CD8-positive, alpha-beta memory T cell (primary cell): ENCODE measurements around the gene IMPA2. TPM values are rescaled to one million over a fixed set of nuclear protein-coding genes. Genes with fewer than 3 reads are reported as not detected.

Experiments
- CTCF ChIA-PET: fragments of 350-600 bp; sonication (Branson Sonifier 250); formaldehyde crosslinking; loops from one replicate; lab custom pipeline; 2021; ENCODE audit warnings: antibody characterized with exemption; lab: Charles Lee
- POLR2A ChIA-PET: fragments of 350-600 bp; sonication (Branson Sonifier 250); formaldehyde crosslinking; loops from one replicate; lab custom pipeline; 2021; ENCODE audit warnings: antibody characterized with exemption; lab: Charles Lee
- DNase-seq, 5 donors: peaks; one replicate each; pipeline versions ENCODE4 v3.0.0 to v3.0.0-alpha.2; 2020 to 2022; ENCODE audit warnings: mixed read lengths in 1 of 5
- H3K27ac ChIP-seq: one replicate; pipeline ENCODE4 v1.7.0; 2013; ENCODE audit warnings: low read depth, mild to moderate bottlenecking, low read length, moderate library complexity
- H3K27me3 ChIP-seq: 2 replicates; pipeline ENCODE4 v1.7.0; 2013; ENCODE audit warnings: low read length, mild to moderate bottlenecking; ENCODE audit not compliant: insufficient read depth, poor library complexity, severe bottlenecking
- H3K36me3 ChIP-seq: 2 replicates; pipeline ENCODE4 v1.7.0; 2013; ENCODE audit warnings: mild to moderate bottlenecking, low read length, moderate library complexity; ENCODE audit not compliant: insufficient read depth
- H3K4me1 ChIP-seq: 2 replicates; pipeline ENCODE4 v1.7.0; 2013; ENCODE audit warnings: mild to moderate bottlenecking, low read length, moderate library complexity; ENCODE audit not compliant: insufficient read depth
- H3K4me3 ChIP-seq: 2 replicates; pipeline ENCODE4 v1.7.0; 2013; ENCODE audit warnings: mild to moderate bottlenecking, low read length
- H3K9me3 ChIP-seq: 2 replicates; pipeline ENCODE4 v1.7.0; 2013; ENCODE audit warnings: mild to moderate bottlenecking, low read length
- H3K27ac Mint-ChIP-seq, 8 donors: one replicate each; pipeline ENCODE4 v1.8.0; 2020 to 2021; ENCODE audit warnings: mixed read lengths in 8 of 8, mild to moderate bottlenecking in 6 of 8, inconsistent platforms in 3 of 8, moderate library complexity in 3 of 8
- H3K27me3 Mint-ChIP-seq, 2 donors: one replicate each; pipeline ENCODE4 v1.8.0; 2020 to 2021; ENCODE audit warnings: mixed read lengths in 2 of 2, mild to moderate bottlenecking in 1 of 2, moderate library complexity in 1 of 2
- H3K36me3 Mint-ChIP-seq, 3 donors: one replicate each; pipeline ENCODE4 v1.8.0; 2020 to 2021; ENCODE audit warnings: mixed read lengths in 3 of 3, inconsistent platforms in 1 of 3, mild to moderate bottlenecking in 1 of 3
- H3K4me1 Mint-ChIP-seq, 3 donors: one replicate each; pipeline ENCODE4 v1.8.0; 2020 to 2021; ENCODE audit warnings: mixed read lengths in 3 of 3, inconsistent platforms in 1 of 3, mild to moderate bottlenecking in 1 of 3
- H3K4me3 Mint-ChIP-seq, 7 donors: one replicate each; pipeline ENCODE4 v1.8.0; 2020 to 2021; ENCODE audit warnings: mixed read lengths in 7 of 7, mild to moderate bottlenecking in 6 of 7, moderate library complexity in 4 of 7, inconsistent platforms in 2 of 7
- H3K9me3 Mint-ChIP-seq, 5 donors: one replicate each; pipeline ENCODE4 v1.8.0; 2020 to 2022; ENCODE audit warnings: mixed read lengths in 5 of 5, mild to moderate bottlenecking in 3 of 5, moderate library complexity in 2 of 5, inconsistent platforms in 1 of 5
- polyA plus RNA-seq: library from polyadenylated mRNA; unstranded; fragments of 300-500 nt; fragmentation: Illumina TruSeq; gene quantifications from one replicate; pipeline ENCODE4 v1.2.3, GENCODE V29; 2021
- total RNA-seq, 2 experiments: library from RNA; stranded (reverse); gene quantifications; one replicate each; pipeline ENCODE4 v1.2.3, GENCODE V29; 2021

IMPA2 gene
- total and polyA plus RNA-seq, 3 experiments from 2014 or later = 6.2 to 14.0 (median 13.3) TPM

DNA sequence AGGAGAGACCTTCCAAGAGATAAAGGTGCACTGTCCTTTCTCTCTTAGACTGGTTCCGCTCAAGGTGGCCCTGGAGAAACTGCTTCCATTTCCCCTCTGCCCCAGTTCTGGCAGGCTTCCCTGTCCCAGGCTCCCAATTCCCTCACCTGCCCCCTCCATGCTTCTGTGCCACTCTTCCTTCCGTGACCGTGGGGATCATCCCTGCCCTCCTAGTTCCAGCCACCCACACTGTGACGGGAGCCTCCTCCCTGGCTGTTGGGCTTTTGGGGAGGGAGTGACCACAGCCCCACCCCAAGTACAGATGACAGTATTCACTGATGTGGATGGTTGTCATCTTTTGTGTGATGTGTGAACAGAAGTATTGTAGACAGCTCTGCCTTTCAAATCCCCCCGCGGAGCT lies 2.8 kb downstream of the IMPA2 start:
- ChIA-PET CTCF (interaction anchor here (0.6 to 4.9 kb wide), 3 partner anchors 8 to 50 kb away, joined by 3 to 30 read pairs (median 4); no protein-coding TSS in a partner anchor), POLR2A (interaction anchor here (0.7 kb wide), 1 partner anchor 134 kb away, joined by 4 read pairs; no protein-coding TSS in a partner anchor)
- Mint-ChIP-seq H3K27me3 (no peaks in the 10 kb centered on the region), H3K4me3 (no peak overlapping the region), H3K36me3 (peaks cover 0 to 7% (median 0%) of the 10 kb centered on the region in 3 donors), H3K9me3 (no peaks in the 10 kb centered on the region), H3K4me1 (peaks cover 11 to 16% (median 14%) of the 10 kb centered on the region in 3 donors), H3K27ac (no peak overlapping the region)
- Histone ChIP-seq H3K27me3 (no peaks in the 10 kb centered on the region), H3K36me3 (no peaks in the 10 kb centered on the region), H3K4me1 (peaks cover 12% of the 10 kb centered on the region), H3K4me3 (no peak overlapping the region), H3K27ac (no peak overlapping the region), H3K9me3 (no peaks in the 10 kb centered on the region)
- no peak for DNase-seq

GRCh38 chr18:11985586-11985985 lies 4.3 kb downstream of the IMPA2 start:
- Mint-ChIP-seq H3K4me3 (no peak overlapping the region), H3K36me3 (peaks cover 0 to 4% (median 0%) of the 10 kb centered on the region in 3 donors), H3K27me3 (no peaks in the 10 kb centered on the region), H3K4me1 (peaks cover 5 to 10% (median 7%) of the 10 kb centered on the region in 3 donors), H3K9me3 (no peaks in the 10 kb centered on the region), H3K27ac (no peak overlapping the region)
- no peaks in the 10 kb centered on the region for H3K36me3 ChIP-seq
- H3K4me3 ChIP-seq = no peak overlapping the region
- no peak for DNase-seq
- ChIA-PET POLR2A (no interaction called here), CTCF (no interaction called here)
- peaks cover 7% of the 10 kb centered on the region for H3K4me1 ChIP-seq
- no peak overlapping the region for H3K27ac ChIP-seq
- H3K9me3 ChIP-seq = no peaks in the 10 kb centered on the region
- no peaks in the 10 kb centered on the region for H3K27me3 ChIP-seq

DNA sequence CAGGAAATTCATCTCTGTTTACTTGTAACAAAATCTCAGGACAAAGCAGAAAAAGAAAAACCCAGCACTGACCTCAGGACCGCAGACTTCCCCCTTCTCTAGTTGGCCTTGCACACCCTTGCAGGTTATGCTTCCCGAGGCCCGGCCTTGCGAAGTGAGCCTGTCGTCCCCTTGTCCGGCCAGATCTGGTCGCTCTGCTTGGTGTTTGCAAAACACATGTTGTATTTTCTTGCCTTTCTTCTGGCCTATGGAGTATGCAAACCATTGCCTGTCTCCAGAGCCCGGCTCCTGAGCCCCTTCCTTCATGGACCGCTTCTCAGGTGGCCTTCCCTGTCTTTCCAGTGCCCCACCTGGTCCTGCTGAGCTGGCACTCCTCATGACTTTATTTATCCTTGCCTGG lies 4.8 kb downstream of the IMPA2 start:
- no peaks in the 10 kb centered on the region for H3K9me3 Mint-ChIP-seq
- no peak for DNase-seq
- H3K36me3 ChIP-seq = no peaks in the 10 kb centered on the region
- no peaks in the 10 kb centered on the region for H3K27me3 Mint-ChIP-seq
- no peaks in the 10 kb centered on the region for H3K27me3 ChIP-seq
- peak overlapping the region in 1 of 8 donors; percentile 33 for H3K27ac Mint-ChIP-seq
- peaks cover 7% of the 10 kb centered on the region for H3K4me1 ChIP-seq
- peak overlapping the region in 1 of 7 donors; percentile 34 for H3K4me3 Mint-ChIP-seq
- peaks cover 0 to under 1% (median 0%) of the 10 kb centered on the region in 3 donors for H3K36me3 Mint-ChIP-seq
- ChIA-PET CTCF (no interaction called here), POLR2A (no interaction called here)
- H3K9me3 ChIP-seq = no peaks in the 10 kb centered on the region
- no peak overlapping the region for H3K4me3 ChIP-seq
- peaks cover 5 to 10% (median 7%) of the 10 kb centered on the region in 3 donors for H3K4me1 Mint-ChIP-seq
- H3K27ac ChIP-seq = no peak overlapping the region

GRCh38 chr18:11987527-11987926 lies 6.2 kb downstream of the IMPA2 start:
- POLR2A ChIA-PET = no interaction called here

DNA sequence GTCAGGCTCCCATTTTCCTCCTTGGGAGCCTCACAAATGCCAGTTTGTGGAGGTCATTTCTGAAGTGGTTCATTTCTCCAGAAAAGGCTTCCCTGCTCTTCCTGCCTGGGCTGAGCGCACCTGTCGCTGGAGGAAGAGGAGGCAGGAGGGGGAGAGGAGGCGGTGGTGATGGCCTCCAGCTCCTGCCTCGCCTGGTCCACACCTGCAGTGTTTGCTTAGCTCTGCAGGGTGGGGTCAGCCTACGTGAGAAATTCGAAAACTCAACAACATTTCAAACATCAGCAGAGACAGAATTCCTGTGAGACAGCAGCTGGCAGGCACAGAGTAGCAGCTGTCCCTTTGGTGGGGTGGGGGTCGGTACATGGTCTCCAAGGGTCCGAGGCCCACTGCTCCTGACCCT lies 7.9 kb downstream of the IMPA2 start:
- peaks cover 0 to 2% of the 10 kb centered on the region in 2 donors for H3K27me3 Mint-ChIP-seq
- H3K9me3 Mint-ChIP-seq = no peaks in the 10 kb centered on the region
- ChIA-PET POLR2A (no interaction called here), CTCF (interaction anchor here (1.8 kb wide), 1 partner anchor 51 kb away, joined by 5 read pairs; no protein-coding TSS in a partner anchor)
- no peak for DNase-seq
- Histone ChIP-seq H3K36me3 (no peaks in the 10 kb centered on the region), H3K27me3 (no peaks in the 10 kb centered on the region), H3K9me3 (no peaks in the 10 kb centered on the region), H3K4me3 (no peak overlapping the region), H3K27ac (no peak overlapping the region), H3K4me1 (no peaks in the 10 kb centered on the region)
- no peaks in the 10 kb centered on the region for H3K36me3 Mint-ChIP-seq
- H3K4me3 Mint-ChIP-seq = no peak overlapping the region
- H3K27ac Mint-ChIP-seq = no peak overlapping the region
- no peaks in the 10 kb centered on the region for H3K4me1 Mint-ChIP-seq

More at GRCh38 chr18:11987527-11987926, 6.2 kb downstream of the IMPA2 start:
- Mint-ChIP-seq H3K4me1 (peaks cover 0 to 3% (median 0%) of the 10 kb centered on the region in 3 donors), H3K36me3 (no peaks in the 10 kb centered on the region), H3K4me3 (no peak overlapping the region), H3K9me3 (no peaks in the 10 kb centered on the region), H3K27ac (no peak overlapping the region), H3K27me3 (no peaks in the 10 kb centered on the region)
- DNase-seq = no peak
- no peaks in the 10 kb centered on the region for H3K9me3 ChIP-seq
- no peaks in the 10 kb centered on the region for H3K4me1 ChIP-seq
- no peaks in the 10 kb centered on the region for H3K36me3 ChIP-seq
- no peak overlapping the region for H3K4me3 ChIP-seq
- CTCF ChIA-PET = no interaction called here
- H3K27me3 ChIP-seq = no peaks in the 10 kb centered on the region
- H3K27ac ChIP-seq = no peak overlapping the region

GRCh38 chr18:11989966-11990380 lies 8.7 kb downstream of the IMPA2 start:
- Mint-ChIP-seq H3K4me1 (peaks cover 0 to under 1% (median 0%) of the 10 kb centered on the region in 3 donors), H3K9me3 (no peaks in the 10 kb centered on the region), H3K36me3 (no peaks in the 10 kb centered on the region), H3K27ac (no peak overlapping the region), H3K27me3 (peaks cover 0 to 2% of the 10 kb centered on the region in 2 donors), H3K4me3 (no peak overlapping the region)
- H3K9me3 ChIP-seq = no peaks in the 10 kb centered on the region
- H3K36me3 ChIP-seq = no peaks in the 10 kb centered on the region
- ChIA-PET CTCF (interaction anchor here (1.8 kb wide), 1 partner anchor 52 kb away, joined by 5 read pairs; no protein-coding TSS in a partner anchor), POLR2A (no interaction called here)
- no peak overlapping the region for H3K4me3 ChIP-seq
- no peaks in the 10 kb centered on the region for H3K4me1 ChIP-seq
- H3K27me3 ChIP-seq = no peaks in the 10 kb centered on the region
- H3K27ac ChIP-seq = no peak overlapping the region
- no peak for DNase-seq

DNA sequence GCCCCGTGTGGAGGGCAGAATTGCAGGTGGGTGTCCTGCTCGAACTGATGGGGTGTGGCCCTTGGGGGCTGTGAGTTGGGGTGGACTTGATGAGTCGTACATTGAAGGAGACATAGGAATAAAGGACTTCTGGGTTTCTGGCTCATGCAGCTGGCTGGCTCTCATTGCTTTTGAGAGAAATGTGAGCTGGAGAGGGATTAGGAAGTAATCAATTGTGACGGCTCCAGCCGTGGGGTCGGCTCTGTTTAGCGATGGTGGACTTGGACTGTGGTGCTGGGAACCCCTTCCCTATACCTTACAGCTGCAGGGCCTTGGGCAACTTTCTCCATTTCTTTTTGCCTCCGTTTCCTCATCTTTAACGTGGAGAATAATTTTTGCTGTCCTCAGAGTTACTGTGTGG lies 9.2 kb downstream of the IMPA2 start:
- H3K27ac Mint-ChIP-seq = no peak overlapping the region
- Histone ChIP-seq H3K4me1 (peaks cover under 1% of the 10 kb centered on the region), H3K36me3 (no peaks in the 10 kb centered on the region), H3K27ac (no peak overlapping the region), H3K27me3 (no peaks in the 10 kb centered on the region), H3K9me3 (no peaks in the 10 kb centered on the region), H3K4me3 (no peak overlapping the region)
- peaks cover 4 to 6% (median 4%) of the 10 kb centered on the region in 3 donors for H3K4me1 Mint-ChIP-seq
- CTCF ChIA-PET = interaction anchor here (10.1 kb wide), 1 partner anchor 54 kb away, joined by 245 read pairs; no protein-coding TSS in a partner anchor
- no peaks in the 10 kb centered on the region for H3K36me3 Mint-ChIP-seq
- H3K4me3 Mint-ChIP-seq = no peak overlapping the region
- DNase-seq = no peak
- POLR2A ChIA-PET = no interaction called here
- no peaks in the 10 kb centered on the region for H3K9me3 Mint-ChIP-seq
- H3K27me3 Mint-ChIP-seq = peaks cover 0 to 2% of the 10 kb centered on the region in 2 donors

GRCh38 chr18:11991021-11991795 lies 9.9 kb downstream of the IMPA2 start:
- no peaks in the 10 kb centered on the region for H3K27me3 ChIP-seq
- CTCF ChIA-PET = interaction anchor here (1.0 to 10.1 kb wide), 2 partner anchors 36 to 54 kb away, joined by 3 to 245 read pairs; no protein-coding TSS in a partner anchor
- no peaks in the 10 kb centered on the region for H3K9me3 Mint-ChIP-seq

More at GRCh38 chr18:11991021-11991795, 9.9 kb downstream of the IMPA2 start:
- no peaks in the 10 kb centered on the region for H3K36me3 ChIP-seq
- Mint-ChIP-seq H3K4me3 (no peak overlapping the region), H3K4me1 (peaks cover 8 to 12% (median 10%) of the 10 kb centered on the region in 3 donors), H3K27ac (peak overlapping the region in 1 of 8 donors; percentile 28), H3K36me3 (no peaks in the 10 kb centered on the region), H3K27me3 (peaks cover 0 to 2% of the 10 kb centered on the region in 2 donors)
- no peak overlapping the region for H3K27ac ChIP-seq
- no peak for DNase-seq
- no peak overlapping the region for H3K4me3 ChIP-seq
- peaks cover 4% of the 10 kb centered on the region for H3K4me1 ChIP-seq
- no peaks in the 10 kb centered on the region for H3K9me3 ChIP-seq
- POLR2A ChIA-PET = no interaction called here
